GM19238 (cell line): ENCODE measurements around the gene CCDC134.
"Not testable (repeated sequence)": the region's sequence is repeated elsewhere in the genome, so short reads cannot be mapped to it uniquely, and the experiment has no call there.

ENCODE experiments used
- DNase-seq: peaks from one replicate; pipeline ENCODE4 v3.0.0; 2011; ENCODE audit warnings: low spot score; ENCODE audit not compliant: insufficient read length

Gene CCDC134

DNA sequence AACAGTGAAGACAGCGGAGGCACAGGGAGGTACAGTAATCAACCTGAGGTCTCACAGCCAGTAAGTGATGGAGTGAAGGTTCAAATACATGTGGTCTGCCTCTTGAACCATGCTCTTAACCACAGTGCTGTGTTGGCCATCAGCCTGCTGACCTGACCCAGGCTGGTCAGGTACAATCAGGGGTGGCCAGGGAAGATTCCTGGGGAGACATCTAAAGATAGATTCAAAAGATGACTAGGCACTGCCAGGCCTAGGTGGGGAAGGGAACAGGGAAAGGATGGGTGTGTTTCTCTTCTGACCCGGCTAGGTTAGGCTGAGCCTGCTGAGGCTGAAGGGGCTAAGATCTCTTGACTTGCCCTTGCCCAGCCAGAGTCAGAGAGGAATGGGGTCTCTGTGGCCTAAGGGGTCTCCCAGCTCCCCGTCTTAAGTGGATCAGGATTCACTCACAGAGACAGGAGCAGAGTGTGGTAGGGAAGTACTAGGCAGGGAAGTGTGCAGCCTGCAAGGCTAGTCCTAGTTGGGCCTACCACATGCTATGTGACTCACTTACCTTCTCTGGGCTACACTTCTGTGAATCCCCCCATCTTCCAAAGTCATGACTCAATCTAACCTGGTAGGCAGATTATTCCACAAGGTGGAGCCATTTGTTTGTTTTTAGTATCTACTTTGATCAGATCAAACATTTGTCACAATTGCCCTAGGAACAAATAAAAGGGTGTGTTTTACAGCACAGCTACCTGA lies 22.0 kb downstream of the CCDC134 start:
- peak; percentile 34 for DNase-seq

DNA sequence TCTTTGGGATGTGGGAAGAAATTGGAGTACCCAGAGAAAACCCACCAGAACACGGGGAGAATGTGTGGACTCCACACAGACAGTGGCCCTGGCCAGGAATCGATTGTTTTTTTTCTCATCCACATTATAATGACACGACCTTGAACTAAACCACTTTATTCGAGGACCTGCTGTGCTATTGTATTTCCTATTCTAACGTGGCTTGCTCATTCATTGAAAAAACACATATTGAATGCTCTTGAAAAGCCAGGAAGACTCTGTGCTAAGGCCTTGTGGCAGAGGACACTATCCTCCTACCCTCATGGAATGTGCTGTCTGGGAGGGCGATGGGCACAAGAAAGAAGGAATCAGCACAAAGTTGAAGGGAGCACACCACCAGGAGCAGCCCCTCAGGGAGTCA lies 23.3 kb downstream of the CCDC134 start:
- no peak for DNase-seq

DNA sequence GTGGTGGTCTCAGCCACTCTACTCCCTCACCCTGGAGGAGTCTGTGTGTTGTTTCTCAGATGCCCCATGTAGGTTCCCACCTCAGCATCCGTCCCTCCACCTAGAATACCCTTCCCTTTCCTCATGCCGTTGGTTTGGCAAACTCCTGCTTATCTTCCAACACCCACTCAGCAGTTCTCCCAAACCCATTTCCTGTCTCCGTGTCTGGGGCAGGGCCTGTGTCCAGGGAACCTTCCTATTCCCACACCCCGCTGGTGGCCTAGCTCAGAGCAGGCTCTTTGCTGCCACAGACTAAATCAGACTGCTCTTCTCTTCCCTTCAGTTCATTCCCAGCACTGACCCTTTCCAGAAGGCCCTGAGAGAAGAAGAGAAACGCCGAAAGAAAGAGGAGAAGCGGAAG lies 24.9 kb downstream of the CCDC134 start:
- DNase-seq, result no peak

DNA sequence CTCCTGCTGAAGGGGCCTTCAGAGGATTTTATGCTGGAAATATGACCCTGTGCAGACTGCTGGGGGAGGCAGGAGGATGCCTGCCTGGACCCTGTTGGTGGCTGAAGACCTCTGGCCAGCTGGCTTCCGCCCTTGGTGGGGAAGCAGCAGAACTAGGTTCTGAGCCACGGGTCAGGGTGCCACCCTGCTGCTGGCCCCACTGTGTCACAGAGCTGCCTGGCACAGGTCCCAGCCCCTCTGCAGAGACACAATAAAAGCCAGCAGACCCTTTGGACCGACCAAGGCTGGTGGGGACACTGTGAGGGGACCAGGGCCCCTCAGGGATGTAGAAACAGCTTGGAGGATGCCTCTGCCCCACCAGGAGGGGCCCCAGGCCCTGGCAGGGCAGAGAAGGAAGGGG lies 25.5 kb downstream of the CCDC134 start:
- no peak for DNase-seq

DNA sequence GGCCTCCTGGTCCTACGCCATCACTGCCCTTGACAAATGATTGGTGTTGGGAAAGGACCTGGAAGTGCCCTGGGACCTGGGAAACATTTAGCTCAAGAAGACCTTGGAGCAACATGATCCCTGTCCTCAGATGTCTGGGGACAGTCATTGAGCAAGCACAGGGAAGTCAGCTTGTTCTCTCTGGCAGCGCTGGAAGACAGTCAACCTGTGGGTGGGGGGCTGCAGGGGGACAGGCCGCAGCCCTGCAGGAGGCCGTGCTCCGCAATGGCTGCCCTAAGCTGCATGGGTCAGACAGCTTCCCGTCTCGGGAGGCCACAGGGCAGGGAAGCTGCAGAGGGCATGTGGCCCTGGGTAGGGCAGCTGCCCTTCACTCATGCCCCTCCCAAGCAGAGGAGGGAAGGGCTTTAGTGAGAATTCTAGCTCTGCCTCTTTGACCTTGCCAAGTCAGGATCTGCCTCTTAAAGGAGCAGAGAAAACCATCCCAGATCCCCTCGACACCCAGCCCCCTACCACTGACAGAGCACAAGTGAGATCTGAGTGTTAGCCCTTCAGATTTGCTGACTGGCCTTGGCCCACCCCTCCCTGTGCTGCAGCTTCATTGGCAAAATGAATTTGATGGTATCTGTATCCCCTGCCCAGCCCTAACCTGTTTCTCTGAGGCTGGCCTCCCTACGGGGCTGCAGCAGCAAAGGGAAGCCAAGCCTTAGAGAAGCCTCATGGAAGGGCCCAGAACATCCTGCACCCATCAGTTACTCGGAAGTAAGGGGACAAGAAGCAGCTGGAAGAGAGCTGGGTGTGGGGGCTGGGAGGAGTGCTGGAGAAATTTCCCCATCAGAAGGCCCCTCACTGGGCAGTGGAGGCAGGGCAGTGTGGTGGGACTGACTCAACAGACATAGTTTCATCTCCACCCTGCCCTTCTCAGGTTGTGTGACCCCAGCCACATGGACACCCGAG lies 26.2 kb downstream of the CCDC134 start:
- DNase-seq, result no peak

DNA sequence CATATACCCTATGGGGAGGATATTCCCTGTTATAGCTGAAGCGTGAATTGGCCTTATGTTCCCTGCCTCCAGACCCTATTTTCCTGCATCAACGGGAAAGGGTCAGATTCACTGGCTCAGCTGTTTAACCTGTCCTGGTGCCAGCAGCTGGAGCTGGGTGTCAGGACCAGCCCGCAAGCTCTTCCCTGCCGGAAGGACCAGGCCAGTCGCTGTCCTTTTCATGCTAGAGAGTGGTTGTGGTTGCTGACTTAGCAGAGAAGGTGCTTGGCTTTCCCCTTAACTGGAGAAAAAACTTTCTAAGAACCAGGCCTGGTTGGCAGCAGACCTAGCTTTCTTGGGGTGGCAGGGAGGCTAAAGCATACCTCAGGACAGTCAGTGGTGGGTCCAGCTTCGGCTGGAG lies 27.2 kb downstream of the CCDC134 start:
- no peak for DNase-seq

DNA sequence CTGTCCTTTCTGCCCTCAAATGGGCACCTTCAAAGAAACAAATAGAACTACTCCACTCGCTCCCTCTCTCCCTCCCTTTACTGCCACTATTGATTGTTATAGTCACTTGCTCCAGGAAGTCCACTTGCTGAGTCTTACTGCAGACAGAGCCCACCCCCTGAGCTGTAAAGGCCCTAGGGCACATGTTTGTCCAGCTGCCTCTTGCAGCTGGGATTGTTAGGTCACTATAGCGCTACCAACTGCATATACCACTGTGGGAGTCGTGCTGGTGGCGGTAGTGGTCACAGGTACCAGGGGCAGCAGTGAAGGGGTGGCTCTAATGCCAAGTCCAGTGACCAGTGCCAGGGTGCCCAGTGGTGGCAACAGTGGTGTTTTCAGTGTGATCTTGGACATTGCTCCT lies 28.0 kb downstream of the CCDC134 start:
- DNase-seq, result no peak

DNA sequence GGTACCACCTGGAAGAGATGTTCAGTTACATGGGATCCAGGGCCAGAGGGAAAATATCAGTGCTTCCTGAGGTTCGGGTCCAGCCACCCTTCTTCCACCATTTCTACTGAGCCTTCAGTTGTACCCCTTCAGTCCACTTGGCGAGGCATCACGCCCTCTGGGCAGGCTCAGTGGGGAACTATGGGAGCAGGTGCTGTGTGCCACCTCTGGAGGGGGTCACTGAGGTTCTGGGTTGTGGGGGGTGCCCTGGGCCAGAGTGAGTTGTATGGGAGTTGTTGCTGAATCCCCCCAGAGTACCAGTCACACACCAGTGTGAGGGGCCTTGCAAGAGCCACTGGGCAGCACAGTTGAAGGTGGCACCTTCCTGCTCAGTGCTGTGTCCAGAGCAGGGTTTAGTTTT lies 29.7 kb downstream of the CCDC134 start:
- DNase-seq, result no peak

DNA sequence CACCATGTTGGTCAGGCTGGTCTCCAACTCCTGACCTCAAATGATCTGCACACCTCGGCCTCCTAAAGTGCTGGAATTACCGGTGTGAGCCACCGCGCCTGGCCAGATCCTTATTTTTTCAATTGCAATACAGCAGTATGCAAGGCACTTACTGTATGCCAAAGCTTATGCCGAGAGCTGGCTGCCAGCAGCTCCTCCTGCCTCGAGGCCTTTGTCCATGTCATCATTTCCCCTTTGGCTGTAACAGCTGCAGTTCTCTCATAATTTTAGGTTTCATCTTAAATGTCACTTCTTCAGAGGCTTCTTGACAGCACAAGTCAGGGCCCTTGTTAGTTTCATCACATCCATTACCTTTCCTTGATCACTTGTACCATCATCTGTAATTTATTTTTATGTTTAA lies 30.9 kb downstream of the CCDC134 start:
- no peak for DNase-seq

DNA sequence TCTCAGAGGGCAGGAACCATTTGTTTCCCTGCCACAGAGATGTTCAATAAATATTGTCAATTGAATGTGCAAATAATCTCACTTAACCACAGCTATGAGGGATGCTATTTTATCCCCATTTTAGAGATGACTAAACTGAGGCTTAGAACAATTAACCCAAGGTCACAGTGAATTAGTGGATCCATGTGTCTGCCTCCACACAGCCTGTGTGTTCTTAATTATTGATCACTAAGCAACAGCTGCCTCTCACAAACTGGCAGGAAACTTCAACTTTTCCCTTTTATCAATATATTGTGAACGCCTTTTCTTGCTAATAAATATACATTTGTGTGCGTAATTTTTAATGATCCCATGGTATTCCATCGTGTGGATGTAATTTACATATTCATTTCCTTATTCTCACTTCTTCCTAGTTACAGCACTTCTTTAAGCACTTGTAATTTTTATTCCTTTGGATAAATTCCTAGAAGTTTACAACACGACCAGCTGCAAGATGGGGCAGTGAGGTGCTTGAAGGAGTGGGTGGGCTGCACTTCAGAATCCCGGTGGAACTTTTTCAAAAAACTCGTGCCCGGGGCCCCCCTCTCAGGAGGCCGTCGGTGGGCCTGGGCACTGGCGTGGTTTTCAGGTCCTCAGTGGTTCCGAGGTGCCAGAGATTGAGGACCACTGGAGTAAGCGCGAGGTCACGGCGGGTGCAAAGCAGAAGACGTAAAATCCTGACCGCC lies 31.5 kb downstream of the CCDC134 start:
- DNase-seq, result no peak

DNA sequence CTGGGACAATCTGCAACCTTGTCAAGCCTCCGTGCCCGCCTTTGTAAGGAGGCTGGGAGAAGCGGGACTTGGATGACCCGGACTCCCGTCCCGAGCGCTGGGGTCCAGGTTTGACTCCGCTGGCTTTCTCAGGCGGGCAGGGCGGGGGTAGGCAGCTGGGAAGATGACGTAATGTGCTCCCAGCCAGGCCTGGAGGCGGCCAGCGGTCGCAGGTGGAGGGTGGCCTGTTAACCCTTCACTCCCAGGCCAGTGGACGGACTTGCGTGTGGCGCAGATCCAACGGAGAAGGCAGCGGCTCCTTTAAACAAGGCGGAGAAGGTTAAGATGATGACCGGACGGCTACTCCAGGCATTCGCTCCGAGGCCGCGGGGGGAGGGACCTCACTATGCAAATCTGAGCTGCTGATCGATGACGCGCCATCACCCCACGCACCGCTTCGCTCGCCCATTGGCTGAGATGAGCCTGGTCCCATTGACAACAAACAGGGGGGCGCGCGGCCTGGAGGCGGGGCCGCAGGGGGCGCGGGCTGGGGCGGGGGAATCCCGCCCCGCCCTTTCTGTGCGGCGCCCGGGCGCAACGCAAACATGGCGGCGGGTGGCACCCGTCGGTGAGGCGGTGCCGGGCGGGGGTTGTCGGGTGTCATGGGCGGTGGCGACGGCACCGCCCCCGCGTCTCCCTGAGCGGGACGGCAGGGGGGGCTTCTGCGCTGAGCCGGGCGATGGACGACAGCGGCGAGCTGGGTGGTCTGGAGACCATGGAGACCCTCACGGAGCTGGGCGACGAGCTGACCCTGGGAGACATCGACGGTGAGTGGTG lies 32.3 kb downstream of the CCDC134 start, which contains the start of gene SREBF2:
Gene SREBF2, plus strand, starts transcription at position 553 of the 816 bp plus-strand sequence. Its CDS starts 166 bp downstream, at position 719.
- DNase-seq, result peak; percentile 97

DNA sequence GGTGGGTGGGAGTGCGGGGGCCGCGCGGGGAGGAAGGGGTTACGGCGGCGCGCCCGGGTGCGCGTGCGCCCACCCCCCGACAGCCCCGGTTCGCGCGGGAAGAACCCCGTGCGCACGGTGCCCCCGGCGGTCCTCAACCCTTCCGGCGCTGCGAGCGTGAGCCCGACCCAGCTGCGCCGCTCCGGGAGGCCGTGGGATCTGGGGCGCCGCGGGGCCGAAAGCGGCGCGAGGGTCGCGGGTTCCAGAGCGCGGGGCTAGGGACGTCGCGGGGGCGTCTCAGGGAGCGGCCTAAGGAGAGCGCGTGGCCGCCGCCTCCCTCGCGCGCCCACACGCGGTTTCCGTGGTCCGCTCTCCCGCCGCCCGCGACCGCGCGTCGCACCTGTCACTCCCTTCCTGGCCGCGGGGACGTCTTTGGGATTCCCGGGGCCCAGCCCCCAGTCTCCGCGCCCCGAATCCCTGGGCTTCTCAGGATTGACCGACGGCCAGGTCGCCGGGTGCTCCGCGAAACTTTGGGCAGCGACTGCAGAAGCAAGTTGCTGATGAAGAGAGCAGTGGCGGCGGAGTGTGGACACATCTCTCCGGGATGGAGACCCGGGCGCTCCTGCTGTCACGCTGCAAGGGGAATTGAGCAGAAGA lies 33.0 kb downstream of the CCDC134 start:
- DNase-seq, result peak; percentile 35

DNA sequence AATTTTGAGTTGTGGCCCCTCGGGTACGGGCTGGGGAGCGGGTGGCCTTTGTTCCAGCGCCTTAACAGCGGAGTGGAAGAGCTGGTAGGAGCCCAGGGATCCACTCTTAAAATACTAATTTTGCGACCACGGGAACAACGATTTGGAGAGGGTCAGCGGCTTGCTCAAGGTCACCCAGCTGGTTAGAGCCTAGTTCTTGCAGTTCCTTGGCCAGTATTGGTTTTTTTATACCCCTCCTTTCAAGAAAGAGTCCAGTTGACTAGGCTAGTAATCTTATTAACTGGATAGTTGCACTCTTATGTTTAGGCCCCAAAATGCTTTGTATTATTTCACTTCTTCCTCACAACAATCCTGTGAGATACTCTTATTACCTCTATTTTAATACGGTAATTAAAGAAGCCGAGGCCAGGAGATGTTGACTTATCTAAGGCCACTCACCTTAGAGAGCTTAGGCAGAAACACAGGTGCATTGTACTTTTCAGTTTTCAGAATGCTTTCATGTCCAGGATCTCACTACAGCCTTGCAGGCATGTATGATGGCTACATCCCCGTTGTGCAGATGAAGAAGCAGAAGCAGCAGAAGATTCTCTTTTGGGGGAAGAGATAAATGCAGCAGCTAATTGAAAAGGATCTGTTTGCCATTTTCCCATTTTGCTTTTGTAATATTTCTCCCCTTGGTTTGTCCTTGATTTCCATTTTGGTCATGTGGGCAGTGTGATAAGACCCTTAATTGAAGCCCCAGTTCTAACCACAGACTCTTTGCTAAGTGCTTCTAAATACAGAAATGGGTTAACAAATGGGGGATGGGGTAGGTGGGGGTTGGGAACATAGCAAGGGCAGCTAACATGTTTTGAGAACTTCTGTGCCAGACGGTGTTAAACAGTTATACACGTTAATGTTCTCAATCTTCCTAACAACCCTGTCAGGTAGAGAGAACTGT lies 33.8 kb downstream of the CCDC134 start:
- DNase-seq, result no peak

DNA sequence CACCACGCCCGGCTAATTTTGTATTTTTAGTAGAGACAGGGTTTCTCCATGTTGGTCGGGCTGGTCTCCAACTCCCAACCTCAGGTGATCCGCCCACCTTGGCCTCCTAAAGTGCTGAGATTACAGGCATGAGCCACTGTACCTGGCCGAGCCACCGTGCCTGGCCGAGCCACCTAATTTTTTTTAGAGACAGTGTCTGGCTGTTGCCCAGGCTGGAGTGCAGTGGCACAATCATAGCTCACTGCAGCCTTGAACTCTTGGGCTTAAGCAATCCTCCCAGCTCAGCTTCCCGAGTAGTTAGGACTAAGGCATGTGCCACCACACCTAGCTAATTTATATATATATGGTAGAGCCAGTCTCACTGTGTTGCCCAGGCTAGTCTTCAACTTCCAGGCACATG lies 35.0 kb downstream of the CCDC134 start:
- DNase-seq, result not testable (repeated sequence)

DNA sequence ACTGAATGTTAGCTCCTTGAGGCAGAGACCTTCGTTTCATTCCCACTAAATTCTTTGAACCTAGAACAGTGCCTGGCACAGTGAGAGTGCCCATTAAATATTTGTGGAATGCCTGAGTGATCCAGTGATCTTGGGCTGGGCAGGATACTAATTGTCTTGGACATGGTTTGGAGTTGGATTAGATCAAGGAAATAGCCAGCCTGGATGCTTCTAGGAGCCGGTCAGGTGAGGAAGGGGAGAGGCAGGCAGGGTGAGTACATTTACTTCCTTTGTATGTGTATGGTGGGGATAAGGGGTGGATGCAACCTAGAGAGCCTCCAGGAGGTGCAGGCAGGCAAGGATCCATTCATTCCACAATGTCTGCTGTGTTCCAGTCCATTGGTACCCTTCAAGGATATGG lies 36.1 kb downstream of the CCDC134 start:
- DNase-seq, result no peak

DNA sequence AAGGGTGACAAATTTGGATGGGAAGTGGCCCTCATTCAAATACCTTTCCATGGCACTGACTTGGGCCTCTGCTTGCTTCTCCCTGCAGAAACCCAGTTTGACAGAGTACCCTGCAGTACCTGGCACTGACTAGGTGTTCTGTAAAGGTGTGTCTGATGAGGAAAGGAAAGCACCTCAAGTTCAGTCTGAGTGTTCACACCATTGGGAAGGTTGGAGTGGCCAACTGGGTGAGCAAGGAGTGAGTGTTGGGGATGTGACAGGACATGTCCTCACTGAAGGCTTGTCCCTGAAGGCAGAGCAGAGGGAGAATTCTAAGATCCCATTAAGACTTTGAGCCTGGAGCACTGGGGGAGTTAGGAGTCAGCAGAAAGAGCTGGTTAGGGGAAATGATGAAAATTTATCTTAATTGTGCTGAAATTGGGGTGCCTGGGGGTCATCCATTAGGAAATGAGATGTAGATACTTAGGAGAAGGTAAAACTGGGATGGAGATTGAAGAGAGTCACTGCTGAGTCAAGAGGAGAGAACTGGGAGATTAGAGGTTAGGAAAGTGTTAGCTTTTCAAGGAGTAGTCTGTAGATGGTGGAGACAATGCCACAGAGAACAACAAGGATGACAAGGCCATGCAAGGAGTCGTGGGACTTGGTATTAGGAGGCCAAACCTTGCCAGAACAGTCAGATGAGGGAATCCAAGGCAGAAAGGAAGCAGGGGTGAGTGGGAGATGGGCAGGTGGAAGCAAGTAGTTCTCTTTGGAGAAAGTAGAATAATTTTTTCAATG lies 38.6 kb downstream of the CCDC134 start:
- DNase-seq, result no peak

DNA sequence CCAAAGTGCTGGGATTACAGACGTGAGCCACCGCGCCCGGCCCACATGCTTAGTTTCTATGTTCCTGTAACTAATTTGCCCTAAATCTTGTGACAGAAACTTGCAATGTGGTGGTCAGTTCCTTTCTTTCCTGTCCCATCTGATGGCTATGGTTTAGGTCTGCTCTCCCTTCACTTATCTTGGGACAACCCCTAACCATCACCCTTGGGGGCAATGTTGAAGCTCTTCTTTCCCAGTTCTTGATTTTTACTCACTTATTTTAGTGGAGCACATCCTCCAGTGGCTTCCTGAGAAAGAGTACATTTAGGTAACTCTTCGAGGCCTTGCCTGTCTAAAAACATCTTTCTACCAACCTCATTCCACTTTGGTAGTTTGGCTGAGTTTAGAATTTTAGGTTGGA lies 39.7 kb downstream of the CCDC134 start:
- DNase-seq, result no peak

DNA sequence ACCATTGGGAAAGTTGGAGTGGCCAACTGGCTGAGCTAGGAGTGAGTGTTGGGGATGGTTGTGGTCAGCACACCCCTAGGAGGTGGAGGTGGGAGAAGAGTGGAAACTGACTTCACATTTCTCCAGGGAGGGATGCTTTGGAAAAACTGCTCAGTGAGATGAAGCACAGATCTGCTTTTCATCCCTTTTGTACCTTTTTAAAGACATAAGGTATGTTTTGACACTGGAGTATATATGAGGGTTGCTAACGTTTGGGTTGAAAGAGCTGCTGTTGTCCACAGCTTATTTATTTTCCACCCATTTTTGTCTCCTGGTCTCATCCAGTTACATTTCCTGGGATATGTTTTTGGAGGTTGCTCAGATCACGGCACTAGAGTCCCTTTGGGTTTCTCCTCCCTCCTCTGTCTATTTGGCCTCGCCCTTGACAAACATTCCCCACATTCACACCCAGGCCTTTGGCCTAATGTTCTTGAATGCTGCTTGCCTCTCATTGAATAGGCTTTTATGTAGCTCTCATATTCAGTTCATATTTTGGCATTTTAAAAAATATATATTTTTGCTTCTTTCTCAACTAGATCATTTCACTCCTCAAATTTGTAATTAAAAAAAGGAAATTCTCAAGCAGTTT lies 40.7 kb downstream of the CCDC134 start:
- no peak for DNase-seq
